ENCODE results near the gene ASNS. TPM values are rescaled to one million over a fixed set of nuclear protein-coding genes. Genes with fewer than 3 reads are reported as not detected.

Gene ASNS
- polyA plus RNA-seq, 1 donor (not counting 4 experiments of a cell fraction or from before 2014, with no cell fraction given) = 24.3 TPM

- H3K36me3 ChIP-seq (ENCODE audit: control insufficient read depth in 2 of 2, extremely low read depth in 1 of 2, insufficient read depth in 2 of 2, low read length in 2 of 2) = no peaks in the 10 kb centered on the region
- H3K4me3 ChIP-seq (ENCODE audit: control insufficient read depth in 2 of 3, extremely low read depth in 1 of 3, insufficient read depth in 2 of 3, low read depth in 1 of 3, low read length in 3 of 3) = no peak overlapping the region
- no peak for DNase-seq (ENCODE audit: low read depth, low spot score)
- H3K4me2 ChIP-seq (ENCODE audit: control insufficient read depth, extremely low read depth, insufficient read depth, low read depth, low read length) = no peak overlapping the region
- H3K9ac ChIP-seq (ENCODE audit: control insufficient read depth, extremely low read depth, insufficient read depth, low read length) = no peak overlapping the region
- no peaks in the 10 kb centered on the region for H3K79me2 ChIP-seq (ENCODE audit: control insufficient read depth, insufficient read depth, low read length)
- H3K4me1 ChIP-seq (ENCODE audit: control insufficient read depth, extremely low read depth, insufficient read depth, low read length) = no peaks in the 10 kb centered on the region
- dilution Hi-C loops (cut with MboI; ENCODE audit: extremely low pct_ligation_motif_present, low sequenced_read_pairs) = no loop called here
- H3K9me3 ChIP-seq (ENCODE audit: control insufficient read depth, low read depth, low read length) = no peaks in the 10 kb centered on the region
- H4K20me1 ChIP-seq (ENCODE audit: control insufficient read depth, extremely low read depth, insufficient read depth, low read length) = no peaks in the 10 kb centered on the region
- H3K9me1 ChIP-seq (ENCODE audit: control insufficient read depth, extremely low read depth, insufficient read depth, low read length) = no peaks in the 10 kb centered on the region
- TF ChIP-seq CTCF (optimal IDR thresholded peaks at IDR 0.05 in 1 of 3, IDR thresholded peaks at IDR 0.05 in 1 of 3, conservative IDR thresholded peaks at IDR 0.05 in 1 of 3; ENCODE audit: extremely low read depth in 1 of 3, insufficient read depth in 2 of 3, low read length in 3 of 3) = no peak
- no peak for TF ChIP-seq EZH2 (IDR thresholded peaks at IDR 0.05; ENCODE audit: low read length)
- no peak overlapping the region for H3K27ac ChIP-seq (ENCODE audit: control insufficient read depth, insufficient read depth, low read length)
- no peak overlapping the region for H2AFZ ChIP-seq (ENCODE audit: control insufficient read depth, low read length)
- H3K27me3 ChIP-seq (ENCODE audit: control insufficient read depth, extremely low read depth, insufficient read depth, low read length) = no peaks in the 10 kb centered on the region
- no peak for FAIRE-seq
Measured at GRCh38 chr7:97847791-97848190, 24.4 kb downstream of the ASNS start.

- dilution Hi-C loops (cut with MboI; ENCODE audit: extremely low pct_ligation_motif_present, low sequenced_read_pairs) = no loop called here
- Histone ChIP-seq H3K9me1 (ENCODE audit: control insufficient read depth, extremely low read depth, insufficient read depth, low read length) (no peaks in the 10 kb centered on the region), H3K27ac (ENCODE audit: control insufficient read depth, insufficient read depth, low read length) (no peak overlapping the region), H2AFZ (ENCODE audit: control insufficient read depth, low read length) (no peak overlapping the region), H3K4me3 (ENCODE audit: control insufficient read depth in 2 of 3, extremely low read depth in 1 of 3, insufficient read depth in 2 of 3, low read depth in 1 of 3, low read length in 3 of 3) (no peak overlapping the region), H3K36me3 (ENCODE audit: control insufficient read depth in 2 of 2, extremely low read depth in 1 of 2, insufficient read depth in 2 of 2, low read length in 2 of 2) (no peaks in the 10 kb centered on the region), H3K9me3 (ENCODE audit: control insufficient read depth, low read depth, low read length) (no peaks in the 10 kb centered on the region), H3K9ac (ENCODE audit: control insufficient read depth, extremely low read depth, insufficient read depth, low read length) (no peak overlapping the region), H3K27me3 (ENCODE audit: control insufficient read depth, extremely low read depth, insufficient read depth, low read length) (no peaks in the 10 kb centered on the region), H4K20me1 (ENCODE audit: control insufficient read depth, extremely low read depth, insufficient read depth, low read length) (no peaks in the 10 kb centered on the region), H3K79me2 (ENCODE audit: control insufficient read depth, insufficient read depth, low read length) (no peaks in the 10 kb centered on the region), H3K4me1 (ENCODE audit: control insufficient read depth, extremely low read depth, insufficient read depth, low read length) (no peaks in the 10 kb centered on the region), H3K4me2 (ENCODE audit: control insufficient read depth, extremely low read depth, insufficient read depth, low read depth, low read length) (no peak overlapping the region)
- no peak for DNase-seq (ENCODE audit: low read depth, low spot score)
- no peak for TF ChIP-seq CTCF (optimal IDR thresholded peaks at IDR 0.05 in 1 of 3, IDR thresholded peaks at IDR 0.05 in 1 of 3, conservative IDR thresholded peaks at IDR 0.05 in 1 of 3; ENCODE audit: extremely low read depth in 1 of 3, insufficient read depth in 2 of 3, low read length in 3 of 3)
- no peak for FAIRE-seq
Measured at GRCh38 chr7:97846945-97847344, 25.3 kb downstream of the ASNS start.
